Measurements from ENCODE around the gene CEP72. TPM values are rescaled to one million over a fixed set of nuclear protein-coding genes. Genes with fewer than 3 reads are reported as not detected.

CEP72 gene
- total and polyA plus RNA-seq, 2 of the 13 experiments (the other 11 are each of a cell fraction or from before 2014, with no cell fraction given) = 3.4 to 9.4 TPM

DNA sequence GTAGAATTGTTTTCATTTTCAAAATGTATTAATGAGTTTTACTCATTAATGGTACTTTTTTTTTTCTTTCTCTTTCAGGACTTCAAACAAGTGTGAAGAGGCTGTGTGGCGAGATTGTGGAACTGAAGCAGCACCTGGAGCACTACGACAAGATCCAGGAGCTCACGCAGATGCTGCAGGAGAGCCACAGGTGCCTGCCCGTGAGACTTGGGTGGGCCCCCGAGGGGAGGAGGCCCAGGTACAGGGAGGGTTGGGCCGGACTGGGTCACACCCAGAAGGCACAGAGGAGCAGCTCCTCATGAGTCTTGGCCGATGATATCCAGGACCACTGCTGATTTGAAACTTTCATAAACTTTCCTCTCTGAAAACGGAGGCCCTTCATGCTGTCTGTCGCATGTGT, 35.6 kb downstream of the CEP72 start:
- H3K27ac ChIP-seq (ENCODE audit: extremely low read length, insufficient read depth, low read length) = no peak overlapping the region
- CTCF ChIA-PET (ENCODE audit: low intra/inter-chr PET ratio, low total read pairs) = no interaction called here
- H3K9me3 ChIP-seq (ENCODE audit: low read length) = no peaks in the 10 kb centered on the region
- over 99% methylated on average over 9 of the region's 9 CpGs for WGBS (ENCODE audit: low lambda C conversion rate)
- intact Hi-C loops (cut with micrococcal nuclease; ENCODE audit: unreplicated experiment) (no loop called here), in situ Hi-C loops (cut with HindIII; ENCODE audit: extremely low pct_ligation_motif_present, low pct_unique_long_range_greater_than_20kb) (no loop called here)
- DNase-seq (ENCODE audit: low spot score) (no peak), ATAC-seq (no peak), FAIRE-seq (no peak)
- H3K4me1 ChIP-seq (ENCODE audit: insufficient read depth, low read length) = 0 out of 2 replicates have a peak, but pooled peaks cover 10% of the 10 kb centered on the region
- H3K27me3 ChIP-seq (ENCODE audit: control insufficient read depth in 1 of 2, insufficient read depth in 2 of 2, low read length in 2 of 2) = no peaks in the 10 kb centered on the region
- no peaks in the 10 kb centered on the region for H4K20me1 ChIP-seq (ENCODE audit: insufficient read depth, low read length)
- H3K79me2 ChIP-seq (ENCODE audit: insufficient read depth, low read length) = no peaks in the 10 kb centered on the region
- no peak overlapping the region for H3K9ac ChIP-seq (ENCODE audit: insufficient read depth, low read depth, low read length)
- no peak overlapping the region for H3K4me2 ChIP-seq (ENCODE audit: low read depth, low read length)
- no peak overlapping the region for H2AFZ ChIP-seq (ENCODE audit: low read length)
- POLR2A ChIA-PET = no interaction called here
- H3K4me3 ChIP-seq (replicated peaks in 1 of 3; ENCODE audit: insufficient read depth in 1 of 3, low read depth in 2 of 3, low read length in 3 of 3) = no peak overlapping the region
- H3K36me3 ChIP-seq (replicated peaks in 1 of 2; ENCODE audit: control insufficient read depth in 1 of 2, insufficient read depth in 2 of 2, low read length in 2 of 2) = peaks cover 10 to 49% of the 10 kb centered on the region in 2 experiments; a peak in 4 of 5 replicates
- BruUV-seq (replicated peaks) = no TSS peak
- TF ChIP-seq, protein P1, sequence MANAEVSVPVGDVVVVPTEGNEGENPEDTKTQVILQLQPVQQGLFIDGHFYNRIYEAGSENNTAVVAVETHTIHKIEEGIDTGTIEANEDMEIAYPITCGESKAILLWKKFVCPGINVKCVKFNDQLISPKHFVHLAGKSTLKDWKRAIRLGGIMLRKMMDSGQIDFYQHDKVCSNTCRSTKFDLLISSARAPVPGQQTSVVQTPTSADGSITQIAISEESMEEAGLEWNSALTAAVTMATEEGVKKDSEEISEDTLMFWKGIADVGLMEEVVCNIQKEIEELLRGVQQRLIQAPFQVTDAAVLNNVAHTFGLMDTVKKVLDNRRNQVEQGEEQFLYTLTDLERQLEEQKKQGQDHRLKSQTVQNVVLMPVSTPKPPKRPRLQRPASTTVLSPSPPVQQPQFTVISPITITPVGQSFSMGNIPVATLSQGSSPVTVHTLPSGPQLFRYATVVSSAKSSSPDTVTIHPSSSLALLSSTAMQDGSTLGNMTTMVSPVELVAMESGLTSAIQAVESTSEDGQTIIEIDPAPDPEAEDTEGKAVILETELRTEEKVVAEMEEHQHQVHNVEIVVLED (CRISPR knock-in tag; IDR thresholded peaks at IDR 0.05; ENCODE audit: borderline replicate concordance) = no peak
- TF ChIP-seq MEF2D (CRISPR knock-in tag; IDR thresholded peaks at IDR 0.05) = no peak
- no peak for TF ChIP-seq ZMYM2 (CRISPR knock-in tag; IDR thresholded peaks at IDR 0.05)
- TF ChIP-seq HNRNPLL (IDR thresholded peaks at IDR 0.05; ENCODE audit: low read depth, low read length, poor library complexity, severe bottlenecking) = no peak
- no peak for TF ChIP-seq NFKB2 (CRISPR knock-in tag; IDR thresholded peaks at IDR 0.05; ENCODE audit: borderline replicate concordance)
- no peak for TF ChIP-seq ZNF619 (CRISPR knock-in tag; IDR thresholded peaks at IDR 0.05)
- TF ChIP-seq, protein P2, sequence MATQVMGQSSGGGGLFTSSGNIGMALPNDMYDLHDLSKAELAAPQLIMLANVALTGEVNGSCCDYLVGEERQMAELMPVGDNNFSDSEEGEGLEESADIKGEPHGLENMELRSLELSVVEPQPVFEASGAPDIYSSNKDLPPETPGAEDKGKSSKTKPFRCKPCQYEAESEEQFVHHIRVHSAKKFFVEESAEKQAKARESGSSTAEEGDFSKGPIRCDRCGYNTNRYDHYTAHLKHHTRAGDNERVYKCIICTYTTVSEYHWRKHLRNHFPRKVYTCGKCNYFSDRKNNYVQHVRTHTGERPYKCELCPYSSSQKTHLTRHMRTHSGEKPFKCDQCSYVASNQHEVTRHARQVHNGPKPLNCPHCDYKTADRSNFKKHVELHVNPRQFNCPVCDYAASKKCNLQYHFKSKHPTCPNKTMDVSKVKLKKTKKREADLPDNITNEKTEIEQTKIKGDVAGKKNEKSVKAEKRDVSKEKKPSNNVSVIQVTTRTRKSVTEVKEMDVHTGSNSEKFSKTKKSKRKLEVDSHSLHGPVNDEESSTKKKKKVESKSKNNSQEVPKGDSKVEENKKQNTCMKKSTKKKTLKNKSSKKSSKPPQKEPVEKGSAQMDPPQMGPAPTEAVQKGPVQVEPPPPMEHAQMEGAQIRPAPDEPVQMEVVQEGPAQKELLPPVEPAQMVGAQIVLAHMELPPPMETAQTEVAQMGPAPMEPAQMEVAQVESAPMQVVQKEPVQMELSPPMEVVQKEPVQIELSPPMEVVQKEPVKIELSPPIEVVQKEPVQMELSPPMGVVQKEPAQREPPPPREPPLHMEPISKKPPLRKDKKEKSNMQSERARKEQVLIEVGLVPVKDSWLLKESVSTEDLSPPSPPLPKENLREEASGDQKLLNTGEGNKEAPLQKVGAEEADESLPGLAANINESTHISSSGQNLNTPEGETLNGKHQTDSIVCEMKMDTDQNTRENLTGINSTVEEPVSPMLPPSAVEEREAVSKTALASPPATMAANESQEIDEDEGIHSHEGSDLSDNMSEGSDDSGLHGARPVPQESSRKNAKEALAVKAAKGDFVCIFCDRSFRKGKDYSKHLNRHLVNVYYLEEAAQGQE (IDR thresholded peaks at IDR 0.05; ENCODE audit: borderline replicate concordance in 1 of 2, low read depth in 1 of 2, low read length in 2 of 2) = no peak
- no peak for TF ChIP-seq TBP (CRISPR knock-in tag; IDR thresholded peaks at IDR 0.05)
- no peak for TF ChIP-seq SOX6 (IDR thresholded peaks at IDR 0.05)
- TF ChIP-seq SOX6 (CRISPR knock-in tag; IDR thresholded peaks at IDR 0.05) = no peak
- TF ChIP-seq MAZ (IDR thresholded peaks at IDR 0.05; ENCODE audit: borderline replicate concordance, low read depth, low read length) = no peak
- TF ChIP-seq MAZ (CRISPR knock-in tag; IDR thresholded peaks at IDR 0.05; ENCODE audit: low read depth) = no peak
- TF ChIP-seq, protein P3, sequence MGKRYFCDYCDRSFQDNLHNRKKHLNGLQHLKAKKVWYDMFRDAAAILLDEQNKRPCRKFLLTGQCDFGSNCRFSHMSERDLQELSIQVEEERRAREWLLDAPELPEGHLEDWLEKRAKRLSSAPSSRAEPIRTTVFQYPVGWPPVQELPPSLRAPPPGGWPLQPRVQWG (CRISPR knock-in tag; IDR thresholded peaks at IDR 0.05; ENCODE audit: borderline replicate concordance, low read depth) = no peak
- no peak for TF ChIP-seq ZNF44 (CRISPR knock-in tag; IDR thresholded peaks at IDR 0.05)
- TF ChIP-seq, protein P4, sequence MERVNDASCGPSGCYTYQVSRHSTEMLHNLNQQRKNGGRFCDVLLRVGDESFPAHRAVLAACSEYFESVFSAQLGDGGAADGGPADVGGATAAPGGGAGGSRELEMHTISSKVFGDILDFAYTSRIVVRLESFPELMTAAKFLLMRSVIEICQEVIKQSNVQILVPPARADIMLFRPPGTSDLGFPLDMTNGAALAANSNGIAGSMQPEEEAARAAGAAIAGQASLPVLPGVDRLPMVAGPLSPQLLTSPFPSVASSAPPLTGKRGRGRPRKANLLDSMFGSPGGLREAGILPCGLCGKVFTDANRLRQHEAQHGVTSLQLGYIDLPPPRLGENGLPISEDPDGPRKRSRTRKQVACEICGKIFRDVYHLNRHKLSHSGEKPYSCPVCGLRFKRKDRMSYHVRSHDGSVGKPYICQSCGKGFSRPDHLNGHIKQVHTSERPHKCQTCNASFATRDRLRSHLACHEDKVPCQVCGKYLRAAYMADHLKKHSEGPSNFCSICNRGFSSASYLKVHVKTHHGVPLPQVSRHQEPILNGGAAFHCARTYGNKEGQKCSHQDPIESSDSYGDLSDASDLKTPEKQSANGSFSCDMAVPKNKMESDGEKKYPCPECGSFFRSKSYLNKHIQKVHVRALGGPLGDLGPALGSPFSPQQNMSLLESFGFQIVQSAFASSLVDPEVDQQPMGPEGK (CRISPR knock-in tag; IDR thresholded peaks at IDR 0.05) = no peak
- TF ChIP-seq, protein P5, sequence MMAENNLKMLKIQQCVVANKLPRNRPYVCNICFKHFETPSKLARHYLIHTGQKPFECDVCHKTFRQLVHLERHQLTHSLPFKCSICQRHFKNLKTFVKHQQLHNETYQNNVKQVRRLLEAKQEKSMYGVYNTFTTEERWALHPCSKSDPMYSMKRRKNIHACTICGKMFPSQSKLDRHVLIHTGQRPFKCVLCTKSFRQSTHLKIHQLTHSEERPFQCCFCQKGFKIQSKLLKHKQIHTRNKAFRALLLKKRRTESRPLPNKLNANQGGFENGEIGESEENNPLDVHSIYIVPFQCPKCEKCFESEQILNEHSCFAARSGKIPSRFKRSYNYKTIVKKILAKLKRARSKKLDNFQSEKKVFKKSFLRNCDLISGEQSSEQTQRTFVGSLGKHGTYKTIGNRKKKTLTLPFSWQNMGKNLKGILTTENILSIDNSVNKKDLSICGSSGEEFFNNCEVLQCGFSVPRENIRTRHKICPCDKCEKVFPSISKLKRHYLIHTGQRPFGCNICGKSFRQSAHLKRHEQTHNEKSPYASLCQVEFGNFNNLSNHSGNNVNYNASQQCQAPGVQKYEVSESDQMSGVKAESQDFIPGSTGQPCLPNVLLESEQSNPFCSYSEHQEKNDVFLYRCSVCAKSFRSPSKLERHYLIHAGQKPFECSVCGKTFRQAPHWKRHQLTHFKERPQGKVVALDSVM (CRISPR knock-in tag; IDR thresholded peaks at IDR 0.05) = no peak

Data from HepG2 (cell line).